HCT116 (cell line): ENCODE measurements around the gene QRSL1.

ENCODE experiments used
- EZH2phosphoT487 ChIP-seq: fragments of 200-600 bp; IDR thresholded peaks from 2 replicates; pipeline ENCODE4 v1.6.1; 2018; ENCODE audit warnings: antibody characterized with exemption, borderline replicate concordance
- POLR2AphosphoS5 ChIP-seq: IDR thresholded peaks from 2 replicates; pipeline ENCODE4 v1.6.1; 2011; ENCODE audit warnings: mild to moderate bottlenecking, low read depth, low read length, moderate library complexity
- SIN3A ChIP-seq: IDR thresholded peaks from 2 replicates; pipeline ENCODE4 v1.6.1; 2012; ENCODE audit warnings: low read depth
- SRF ChIP-seq: IDR thresholded peaks from 2 replicates; pipeline ENCODE4 v1.6.1; 2012; ENCODE audit warnings: low read depth
- YY1 ChIP-seq: IDR thresholded peaks from 2 replicates; pipeline ENCODE4 v1.6.1; 2011; ENCODE audit warnings: low read length, low read depth, moderate library complexity, mild to moderate bottlenecking; ENCODE audit not compliant: insufficient replicate concordance; ENCODE audit errors: extremely low read depth
- TF ChIP-seq, protein P1 (sequence below): IDR thresholded peaks from 2 replicates; pipeline ENCODE4 v1.6.1; 2012
- TF ChIP-seq, protein P2 (sequence below), 3 experiments: fragments of 200-600 bp in 1 of 3; sonication (generic) in 1 of 3; IDR thresholded peaks in 2 of 3; conservative IDR thresholded peaks in 1 of 3; 2 replicates each; pipeline ENCODE4 v1.5.1; 2012 to 2017; ENCODE audit warnings: low read depth in 2 of 3, low read length in 2 of 3, antibody characterized with exemption in 1 of 3, borderline replicate concordance in 1 of 3, control low read depth in 1 of 3, mild to moderate bottlenecking in 1 of 3, mixed read lengths in 1 of 3, mixed run types in 1 of 3, moderate library complexity in 1 of 3; ENCODE audit not compliant: insufficient read depth in 1 of 3

DNA sequence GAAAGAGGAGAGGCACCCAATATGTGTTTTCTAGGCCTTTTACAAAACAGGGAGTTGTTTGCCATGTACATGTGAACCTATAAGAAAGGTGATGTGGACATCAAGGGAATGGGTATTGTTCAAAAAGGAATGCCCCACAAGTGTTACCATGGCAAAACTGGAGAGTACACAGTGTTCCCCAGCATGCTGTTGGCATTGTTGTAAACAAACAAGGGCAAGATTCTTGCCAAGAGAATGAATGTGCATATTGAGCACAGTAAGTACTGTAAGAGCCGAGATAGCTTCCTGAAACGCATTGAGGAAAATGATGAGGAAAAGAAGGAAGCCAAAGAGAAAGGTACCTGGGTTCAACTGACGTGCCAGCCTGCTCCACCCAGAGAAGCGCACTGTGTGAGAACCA is 13.1 kb downstream of the QRSL1 start:
- no peak for TF ChIP-seq EZH2phosphoT487
- TF ChIP-seq YY1, result no peak
- TF ChIP-seq, protein P1, sequence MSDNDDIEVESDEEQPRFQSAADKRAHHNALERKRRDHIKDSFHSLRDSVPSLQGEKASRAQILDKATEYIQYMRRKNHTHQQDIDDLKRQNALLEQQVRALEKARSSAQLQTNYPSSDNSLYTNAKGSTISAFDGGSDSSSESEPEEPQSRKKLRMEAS, result no peak
- no peak for TF ChIP-seq SIN3A
- TF ChIP-seq, protein P2, sequence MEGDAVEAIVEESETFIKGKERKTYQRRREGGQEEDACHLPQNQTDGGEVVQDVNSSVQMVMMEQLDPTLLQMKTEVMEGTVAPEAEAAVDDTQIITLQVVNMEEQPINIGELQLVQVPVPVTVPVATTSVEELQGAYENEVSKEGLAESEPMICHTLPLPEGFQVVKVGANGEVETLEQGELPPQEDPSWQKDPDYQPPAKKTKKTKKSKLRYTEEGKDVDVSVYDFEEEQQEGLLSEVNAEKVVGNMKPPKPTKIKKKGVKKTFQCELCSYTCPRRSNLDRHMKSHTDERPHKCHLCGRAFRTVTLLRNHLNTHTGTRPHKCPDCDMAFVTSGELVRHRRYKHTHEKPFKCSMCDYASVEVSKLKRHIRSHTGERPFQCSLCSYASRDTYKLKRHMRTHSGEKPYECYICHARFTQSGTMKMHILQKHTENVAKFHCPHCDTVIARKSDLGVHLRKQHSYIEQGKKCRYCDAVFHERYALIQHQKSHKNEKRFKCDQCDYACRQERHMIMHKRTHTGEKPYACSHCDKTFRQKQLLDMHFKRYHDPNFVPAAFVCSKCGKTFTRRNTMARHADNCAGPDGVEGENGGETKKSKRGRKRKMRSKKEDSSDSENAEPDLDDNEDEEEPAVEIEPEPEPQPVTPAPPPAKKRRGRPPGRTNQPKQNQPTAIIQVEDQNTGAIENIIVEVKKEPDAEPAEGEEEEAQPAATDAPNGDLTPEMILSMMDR (IDR thresholded peaks at IDR 0.05 in 2 of 3, conservative IDR thresholded peaks at IDR 0.05 in 1 of 3; ENCODE audit: borderline replicate concordance in 1 of 3, insufficient read depth in 1 of 3, low read depth in 2 of 3, low read length in 2 of 3), result no peak
- no peak for TF ChIP-seq SRF
- TF ChIP-seq POLR2AphosphoS5, result no peak
